ENCODE data around the gene COL8A1.
"Not testable (repeated sequence)": the region's sequence is repeated elsewhere in the genome, so short reads cannot be mapped to it uniquely, and the experiment has no call there.

DNA sequence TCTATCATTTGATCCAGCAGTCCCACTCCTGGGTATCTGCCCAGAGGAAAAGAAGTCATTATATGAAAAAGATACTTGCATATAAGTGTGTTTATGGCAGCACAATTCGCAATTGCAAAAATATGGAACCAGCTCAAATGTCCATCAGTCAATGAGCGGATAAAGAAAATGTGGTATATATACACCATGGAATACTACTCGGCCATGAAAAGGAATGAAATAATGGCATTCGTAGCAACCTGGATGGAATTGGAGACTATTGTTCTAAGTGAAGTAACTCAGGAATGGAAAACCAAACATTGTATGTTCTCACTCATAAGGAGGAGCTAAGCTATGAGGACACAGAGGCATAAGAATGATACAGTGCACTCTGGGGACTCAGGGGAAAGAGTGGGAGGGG, 203.6 kb downstream of the COL8A1 start:
- not testable (repeated sequence) for TF ChIP-seq CTCF (IDR thresholded peaks at IDR 0.05); EZH2 (IDR thresholded peaks at IDR 0.05; ENCODE audit: borderline replicate concordance, insufficient read depth, low read depth, low read length, poor library complexity, severe bottlenecking)
